Activated B cell treated with CpG ODN at 0.5 μM for 24 hours (primary cell): ENCODE measurements around the gene MATR3. TPM values are rescaled to one million over a fixed set of nuclear protein-coding genes. Genes with fewer than 3 reads are reported as not detected.

Source experiments
- ATAC-seq: fragments of 200-7000 bp; cut with Tn5 transposase; one replicate; pipeline ENCODE4 v1.10.0; 2021; ENCODE audit warnings: low read depth, mild to moderate bottlenecking, moderate library complexity
- CTCF ChIA-PET: fragments of 350-600 bp; sonication (Branson Sonifier 250); formaldehyde crosslinking; loops from one replicate; lab custom pipeline; 2021; ENCODE audit warnings: antibody characterized with exemption; lab: Charles Lee
- POLR2A ChIA-PET: fragments of 350-600 bp; sonication (Branson Sonifier 250); formaldehyde crosslinking; loops from one replicate; lab custom pipeline; 2021; ENCODE audit warnings: antibody characterized with exemption; lab: Charles Lee
- DNase-seq: peaks from one replicate; pipeline ENCODE4 v3.0.0; 2022
- H3K27ac Mint-ChIP-seq: one replicate; pipeline ENCODE4 v1.8.0; 2020; ENCODE audit warnings: mixed read lengths
- H3K27me3 Mint-ChIP-seq: one replicate; pipeline ENCODE4 v1.8.0; 2021; ENCODE audit warnings: mixed read lengths
- H3K36me3 Mint-ChIP-seq: one replicate; pipeline ENCODE4 v1.8.0; 2021; ENCODE audit warnings: low read depth, mixed read lengths
- H3K4me1 Mint-ChIP-seq: one replicate; pipeline ENCODE4 v1.8.0; 2021; ENCODE audit warnings: mixed read lengths
- H3K4me3 Mint-ChIP-seq: one replicate; pipeline ENCODE4 v1.8.0; 2020; ENCODE audit warnings: mild to moderate bottlenecking, mixed read lengths
- H3K9me3 Mint-ChIP-seq: one replicate; pipeline ENCODE4 v1.8.0; 2020; ENCODE audit warnings: mixed read lengths
- intact Hi-C: fragments of 100-400 bp; cut with micrococcal nuclease; formaldehyde crosslinking; loops from one replicate; pipeline ENCODE4 v1.15.1; 2024
- total RNA-seq: library from RNA; stranded (reverse); gene quantifications from 2 replicates; pipeline ENCODE4 v1.2.3, GENCODE V29; 2022
- TF ChIP-seq, protein P1 (sequence below): fragments of 200-600 bp; IDR thresholded peaks from one replicate; pipeline ENCODE4 v1.8.0; 2022; ENCODE audit warnings: antibody characterized with exemption, mild to moderate bottlenecking

MATR3 gene
- total RNA-seq, 1 donor from 2014 or later, result 294 TPM

DNA sequence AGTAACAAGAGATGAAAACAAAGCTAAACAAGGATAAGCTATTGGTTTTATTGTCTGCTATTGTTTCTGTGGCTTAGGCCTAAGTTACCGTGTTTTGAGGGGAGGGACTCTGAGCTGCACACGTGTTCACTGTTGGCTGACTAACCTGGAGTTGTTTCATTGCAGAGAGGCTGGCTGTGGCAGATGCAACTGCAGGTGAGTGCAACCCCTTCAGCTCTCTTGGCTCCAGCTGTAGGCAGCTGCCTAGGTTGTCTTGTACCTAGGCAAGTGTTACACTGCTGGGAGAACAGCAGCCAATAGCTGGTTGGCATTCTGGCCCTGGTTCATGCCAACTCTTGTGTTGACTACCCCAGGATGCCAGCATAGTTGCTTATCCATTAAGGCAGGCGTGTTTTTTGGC is 17.6 kb upstream of the MATR3 start:
- ATAC-seq, result no peak
- H3K36me3 Mint-ChIP-seq, result peaks cover 49% of the 10 kb centered on the region
- intact Hi-C loops, result loop anchor here (10.0 kb wide), 1 partner anchor 811 kb away; the partner anchor contains the start of gene EGR1

DNA sequence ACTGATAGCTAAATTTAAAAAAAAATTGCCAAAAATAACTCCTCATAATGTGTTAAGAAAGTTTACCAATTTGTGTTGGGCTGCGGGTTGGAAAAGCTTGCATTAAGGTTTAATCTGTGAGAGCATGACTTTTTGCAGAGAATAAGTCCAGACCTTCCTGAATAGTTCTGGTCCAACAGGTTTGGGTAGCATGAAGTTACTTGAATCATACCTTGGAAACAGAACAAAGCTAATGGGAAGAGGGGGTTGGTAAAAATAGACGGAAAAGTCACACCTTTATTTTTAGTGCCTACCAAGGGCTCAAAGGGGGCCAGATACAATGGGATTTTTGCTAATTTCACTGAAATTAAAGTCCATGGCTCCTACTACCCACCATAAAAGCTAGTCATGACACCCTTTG is 17.1 kb upstream of the MATR3 start:
- Mint-ChIP-seq H3K27me3 (no peaks in the 10 kb centered on the region), H3K4me3 (peak overlapping the region; percentile 7), H3K27ac (no peak overlapping the region), H3K9me3 (no peaks in the 10 kb centered on the region), H3K36me3 (peaks cover 52% of the 10 kb centered on the region), H3K4me1 (peaks cover 55% of the 10 kb centered on the region)
- ATAC-seq, result no peak
- intact Hi-C loops, result loop anchor here (10.0 kb wide), 1 partner anchor 812 kb away; the partner anchor contains the start of gene EGR1
- ChIA-PET POLR2A (interaction anchor here (0.6 to 8.2 kb wide), 4 partner anchors 10 to 1435 kb away, joined by 3 to 98 read pairs (median 12); partner anchors contain the start of gene MATR3), CTCF (interaction anchor here (1.3 to 1.4 kb wide), 2 partner anchors 9 to 25 kb away, joined by 3 to 5 read pairs; no protein-coding TSS in a partner anchor)
- TF ChIP-seq, protein P1, sequence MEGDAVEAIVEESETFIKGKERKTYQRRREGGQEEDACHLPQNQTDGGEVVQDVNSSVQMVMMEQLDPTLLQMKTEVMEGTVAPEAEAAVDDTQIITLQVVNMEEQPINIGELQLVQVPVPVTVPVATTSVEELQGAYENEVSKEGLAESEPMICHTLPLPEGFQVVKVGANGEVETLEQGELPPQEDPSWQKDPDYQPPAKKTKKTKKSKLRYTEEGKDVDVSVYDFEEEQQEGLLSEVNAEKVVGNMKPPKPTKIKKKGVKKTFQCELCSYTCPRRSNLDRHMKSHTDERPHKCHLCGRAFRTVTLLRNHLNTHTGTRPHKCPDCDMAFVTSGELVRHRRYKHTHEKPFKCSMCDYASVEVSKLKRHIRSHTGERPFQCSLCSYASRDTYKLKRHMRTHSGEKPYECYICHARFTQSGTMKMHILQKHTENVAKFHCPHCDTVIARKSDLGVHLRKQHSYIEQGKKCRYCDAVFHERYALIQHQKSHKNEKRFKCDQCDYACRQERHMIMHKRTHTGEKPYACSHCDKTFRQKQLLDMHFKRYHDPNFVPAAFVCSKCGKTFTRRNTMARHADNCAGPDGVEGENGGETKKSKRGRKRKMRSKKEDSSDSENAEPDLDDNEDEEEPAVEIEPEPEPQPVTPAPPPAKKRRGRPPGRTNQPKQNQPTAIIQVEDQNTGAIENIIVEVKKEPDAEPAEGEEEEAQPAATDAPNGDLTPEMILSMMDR, result no peak
- no peak for DNase-seq

More for the DNA sequence above, 17.6 kb upstream of the MATR3 start:
- ChIA-PET POLR2A (interaction anchor here (0.6 to 8.2 kb wide), 4 partner anchors 10 to 72 kb away, joined by 3 to 98 read pairs (median 10); partner anchors contain the start of genes MATR3 and PAIP2), CTCF (interaction anchor here (1.3 to 1.4 kb wide), 2 partner anchors 9 to 25 kb away, joined by 3 to 5 read pairs; no protein-coding TSS in a partner anchor)
- TF ChIP-seq, protein P1, result no peak
- no peak overlapping the region for H3K27ac Mint-ChIP-seq
- peaks cover 56% of the 10 kb centered on the region for H3K4me1 Mint-ChIP-seq
- H3K4me3 Mint-ChIP-seq, result peak overlapping the region; percentile 90
- no peak for DNase-seq
- no peaks in the 10 kb centered on the region for H3K27me3 Mint-ChIP-seq
- no peaks in the 10 kb centered on the region for H3K9me3 Mint-ChIP-seq

DNA sequence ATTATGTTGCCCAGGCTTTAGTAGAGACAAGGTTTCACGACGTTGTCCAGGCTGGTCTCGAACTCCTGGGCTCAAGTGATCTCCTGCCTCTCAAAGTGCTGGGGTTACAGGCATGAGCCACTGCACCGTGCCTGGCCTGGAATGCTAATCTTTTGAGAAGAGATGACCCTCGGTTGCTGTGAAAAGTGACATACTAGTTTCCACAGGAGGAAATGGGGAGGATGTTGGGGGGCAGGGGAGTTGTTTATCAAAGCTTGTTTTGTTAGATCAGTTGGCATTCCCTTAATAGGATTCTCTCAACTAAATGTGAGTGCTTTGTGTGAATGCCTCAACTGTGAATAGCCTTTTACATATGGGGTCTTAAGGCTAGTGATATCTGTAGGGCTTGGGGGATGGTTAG is 16.4 kb upstream of the MATR3 start:
- CTCF ChIA-PET, result interaction anchor here (1.4 kb wide), 1 partner anchor 10 kb away, joined by 3 read pairs; no protein-coding TSS in a partner anchor
- Mint-ChIP-seq H3K36me3 (peaks cover 59% of the 10 kb centered on the region), H3K27me3 (no peaks in the 10 kb centered on the region), H3K9me3 (no peaks in the 10 kb centered on the region), H3K4me1 (peaks cover 52% of the 10 kb centered on the region), H3K27ac (peak overlapping the region; percentile 53), H3K4me3 (no peak overlapping the region)
- no peak for ATAC-seq
- TF ChIP-seq, protein P1, result no peak
- intact Hi-C loops, result loop anchor here (10.0 kb wide), 1 partner anchor 812 kb away; the partner anchor contains the start of gene EGR1
- no peak for DNase-seq
- POLR2A ChIA-PET, result interaction anchor here (0.5 to 8.2 kb wide), 2 partner anchors 17 to 83 kb away, joined by 4 to 98 read pairs; partner anchors contain the start of gene MATR3

DNA sequence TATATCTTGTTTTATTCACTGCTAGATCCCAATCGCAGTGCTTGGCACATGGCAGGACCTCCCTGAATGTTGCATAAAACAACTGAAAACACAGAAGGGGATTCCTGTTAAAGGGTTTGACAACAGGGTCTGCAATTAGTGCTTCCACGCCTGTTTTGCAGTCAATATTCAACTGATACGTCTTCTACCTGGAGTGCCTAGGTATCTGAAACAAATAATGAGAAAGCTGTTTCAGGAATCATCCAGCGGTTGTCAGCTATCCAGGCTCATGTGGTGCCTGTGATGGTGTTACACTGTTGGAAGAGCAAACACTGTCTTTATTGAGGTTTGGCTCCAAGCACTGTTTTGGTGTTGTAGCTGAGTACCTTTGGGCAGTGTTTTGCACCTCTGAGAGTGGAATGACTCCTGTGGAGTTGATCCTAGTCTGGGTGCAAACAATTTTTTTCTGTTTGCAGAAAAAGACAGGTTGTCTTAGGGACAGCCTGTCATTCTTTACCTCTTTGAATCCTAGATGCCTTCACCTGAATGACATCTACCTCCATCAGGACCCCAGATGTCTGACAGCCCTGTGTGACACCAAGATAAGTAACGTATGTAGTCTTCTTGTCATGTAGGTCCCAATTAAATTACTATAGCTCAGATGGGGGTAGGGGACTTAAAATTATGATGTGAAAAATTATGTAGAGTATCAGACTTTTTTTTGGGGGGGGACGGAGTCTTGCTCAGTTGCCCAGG is 14.8 kb upstream of the MATR3 start:
- intact Hi-C loops, result loop anchor here (10.0 kb wide), 1 partner anchor 814 kb away; the partner anchor contains the start of gene EGR1
- CTCF ChIA-PET, result no interaction called here
- peaks cover 37% of the 10 kb centered on the region for H3K4me1 Mint-ChIP-seq

More for the DNA sequence above, 14.8 kb upstream of the MATR3 start:
- DNase-seq, result no peak
- Mint-ChIP-seq H3K4me3 (no peak overlapping the region), H3K27ac (no peak overlapping the region), H3K36me3 (peaks cover 73% of the 10 kb centered on the region), H3K27me3 (no peaks in the 10 kb centered on the region), H3K9me3 (no peaks in the 10 kb centered on the region)
- POLR2A ChIA-PET, result interaction anchor here (0.6 to 1.2 kb wide), 2 partner anchors 19 to 244 kb away, joined by 3 to 9 read pairs; no protein-coding TSS in a partner anchor
- no peak for ATAC-seq
- TF ChIP-seq, protein P1, result no peak
